ENCODE results near the gene PPFIBP2.
A peak's percentile ranks its signal among the peaks of the same experiment; 100 is the strongest.

PPFIBP2 gene

DNA sequence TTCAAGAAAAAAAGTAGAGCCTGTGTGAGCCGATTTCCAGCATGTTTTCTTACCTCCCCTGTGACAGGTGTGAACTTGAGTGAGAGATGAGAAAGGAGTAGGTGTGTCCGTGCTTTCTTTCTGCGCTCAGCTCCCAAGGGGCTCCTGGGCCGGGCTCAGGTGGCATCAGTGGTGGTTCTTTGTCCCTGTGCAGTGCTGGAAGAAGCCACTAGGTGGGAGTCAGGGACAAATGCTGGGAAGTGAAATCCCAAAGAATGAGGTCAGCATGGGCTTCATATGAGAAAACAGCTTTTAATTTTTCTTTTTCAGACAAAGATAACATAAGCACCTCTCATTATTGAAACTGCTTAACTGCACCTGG, 57.8 kb downstream of the PPFIBP2 start:
- Histone ChIP-seq H3K9me3 (ENCODE audit: control insufficient read depth, insufficient read depth, low read depth, low read length) (no peaks in the 10 kb centered on the region), H3K36me3 (ENCODE audit: control insufficient read depth in 2 of 2, insufficient read depth in 1 of 2, low read length in 2 of 2) (no peaks in the 10 kb centered on the region), H3K4me3 (ENCODE audit: low read depth, low read length) (no peak overlapping the region), H3K27ac (ENCODE audit: extremely low read depth, low read depth, low read length) (no peak overlapping the region), H3K4me1 (ENCODE audit: control insufficient read depth, insufficient read depth, low read length) (no peaks in the 10 kb centered on the region)
- CTCF ChIA-PET, result interaction anchor here (0.5 to 7.8 kb wide), 63 partner anchors 8 to 550 kb away, joined by 3 to 124 read pairs (median 5); partner anchors contain the start of gene PPFIBP2
- POLR2A ChIA-PET, result no interaction called here
- TF ChIP-seq ZNF555 (tag by site-specific recombination; conservative IDR thresholded peaks at IDR 0.05), result no peak
- no peak for TF ChIP-seq BCL11B (tag by site-specific recombination; IDR thresholded peaks at IDR 0.05; ENCODE audit: low read depth)
- TF ChIP-seq ZXDB (tag by site-specific recombination; IDR thresholded peaks at IDR 0.05), result no peak
- no peak for TF ChIP-seq ZNF843 (tag by site-specific recombination; IDR thresholded peaks at IDR 0.05)
- no peak for TF ChIP-seq ZBTB49 (tag by site-specific recombination; IDR thresholded peaks at IDR 0.05; ENCODE audit: low read depth)
- TF ChIP-seq, protein P1, sequence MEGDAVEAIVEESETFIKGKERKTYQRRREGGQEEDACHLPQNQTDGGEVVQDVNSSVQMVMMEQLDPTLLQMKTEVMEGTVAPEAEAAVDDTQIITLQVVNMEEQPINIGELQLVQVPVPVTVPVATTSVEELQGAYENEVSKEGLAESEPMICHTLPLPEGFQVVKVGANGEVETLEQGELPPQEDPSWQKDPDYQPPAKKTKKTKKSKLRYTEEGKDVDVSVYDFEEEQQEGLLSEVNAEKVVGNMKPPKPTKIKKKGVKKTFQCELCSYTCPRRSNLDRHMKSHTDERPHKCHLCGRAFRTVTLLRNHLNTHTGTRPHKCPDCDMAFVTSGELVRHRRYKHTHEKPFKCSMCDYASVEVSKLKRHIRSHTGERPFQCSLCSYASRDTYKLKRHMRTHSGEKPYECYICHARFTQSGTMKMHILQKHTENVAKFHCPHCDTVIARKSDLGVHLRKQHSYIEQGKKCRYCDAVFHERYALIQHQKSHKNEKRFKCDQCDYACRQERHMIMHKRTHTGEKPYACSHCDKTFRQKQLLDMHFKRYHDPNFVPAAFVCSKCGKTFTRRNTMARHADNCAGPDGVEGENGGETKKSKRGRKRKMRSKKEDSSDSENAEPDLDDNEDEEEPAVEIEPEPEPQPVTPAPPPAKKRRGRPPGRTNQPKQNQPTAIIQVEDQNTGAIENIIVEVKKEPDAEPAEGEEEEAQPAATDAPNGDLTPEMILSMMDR (tag by site-specific recombination; IDR thresholded peaks at IDR 0.05), result peak; percentile 34; the same call in 1 of the 2 replicates
- TF ChIP-seq, protein P2, sequence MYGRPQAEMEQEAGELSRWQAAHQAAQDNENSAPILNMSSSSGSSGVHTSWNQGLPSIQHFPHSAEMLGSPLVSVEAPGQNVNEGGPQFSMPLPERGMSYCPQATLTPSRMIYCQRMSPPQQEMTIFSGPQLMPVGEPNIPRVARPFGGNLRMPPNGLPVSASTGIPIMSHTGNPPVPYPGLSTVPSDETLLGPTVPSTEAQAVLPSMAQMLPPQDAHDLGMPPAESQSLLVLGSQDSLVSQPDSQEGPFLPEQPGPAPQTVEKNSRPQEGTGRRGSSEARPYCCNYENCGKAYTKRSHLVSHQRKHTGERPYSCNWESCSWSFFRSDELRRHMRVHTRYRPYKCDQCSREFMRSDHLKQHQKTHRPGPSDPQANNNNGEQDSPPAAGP (tag by site-specific recombination; IDR thresholded peaks at IDR 0.05), result no peak
- no peak for TF ChIP-seq ZNF2 (tag by site-specific recombination; IDR thresholded peaks at IDR 0.05)
- TF ChIP-seq ZNF830 (tag by site-specific recombination; IDR thresholded peaks at IDR 0.05; ENCODE audit: low read depth), result no peak
- no peak for TF ChIP-seq ZNF248 (tag by site-specific recombination; IDR thresholded peaks at IDR 0.05)
- no peak for TF ChIP-seq KLF16 (tag by site-specific recombination; IDR thresholded peaks at IDR 0.05)
- no peak for TF ChIP-seq ZNF280C (tag by site-specific recombination; IDR thresholded peaks at IDR 0.05)
- no peak for TF ChIP-seq ZNF214 (tag by site-specific recombination; IDR thresholded peaks at IDR 0.05; ENCODE audit: borderline replicate concordance)
- no peak for TF ChIP-seq ZSCAN18 (tag by site-specific recombination; IDR thresholded peaks at IDR 0.05)
- no peak for TF ChIP-seq ZNF561 (tag by site-specific recombination; IDR thresholded peaks at IDR 0.05; ENCODE audit: borderline replicate concordance)
- no peak for TF ChIP-seq BCL11A (tag by site-specific recombination; IDR thresholded peaks at IDR 0.05; ENCODE audit: low read depth)
- peak; percentile 69; the same call in 1 of the 2 replicates for TF ChIP-seq IKZF3 (tag by site-specific recombination; IDR thresholded peaks at IDR 0.05)
- no peak for TF ChIP-seq ZNF707 (tag by site-specific recombination; IDR thresholded peaks at IDR 0.05)
- no peak for TF ChIP-seq ZNF23 (tag by site-specific recombination; IDR thresholded peaks at IDR 0.05; ENCODE audit: borderline replicate concordance)
- TF ChIP-seq OVOL3 (tag by site-specific recombination; IDR thresholded peaks at IDR 0.05), result no peak
- no peak for TF ChIP-seq ZNF521 (tag by site-specific recombination; IDR thresholded peaks at IDR 0.05)
- TF ChIP-seq, protein P3, sequence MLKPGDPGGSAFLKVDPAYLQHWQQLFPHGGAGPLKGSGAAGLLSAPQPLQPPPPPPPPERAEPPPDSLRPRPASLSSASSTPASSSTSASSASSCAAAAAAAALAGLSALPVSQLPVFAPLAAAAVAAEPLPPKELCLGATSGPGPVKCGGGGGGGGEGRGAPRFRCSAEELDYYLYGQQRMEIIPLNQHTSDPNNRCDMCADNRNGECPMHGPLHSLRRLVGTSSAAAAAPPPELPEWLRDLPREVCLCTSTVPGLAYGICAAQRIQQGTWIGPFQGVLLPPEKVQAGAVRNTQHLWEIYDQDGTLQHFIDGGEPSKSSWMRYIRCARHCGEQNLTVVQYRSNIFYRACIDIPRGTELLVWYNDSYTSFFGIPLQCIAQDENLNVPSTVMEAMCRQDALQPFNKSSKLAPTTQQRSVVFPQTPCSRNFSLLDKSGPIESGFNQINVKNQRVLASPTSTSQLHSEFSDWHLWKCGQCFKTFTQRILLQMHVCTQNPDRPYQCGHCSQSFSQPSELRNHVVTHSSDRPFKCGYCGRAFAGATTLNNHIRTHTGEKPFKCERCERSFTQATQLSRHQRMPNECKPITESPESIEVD (tag by site-specific recombination; IDR thresholded peaks at IDR 0.05), result no peak
- TF ChIP-seq KLF10 (tag by site-specific recombination; IDR thresholded peaks at IDR 0.05), result no peak
- no peak for TF ChIP-seq ZBTB8A (tag by site-specific recombination; IDR thresholded peaks at IDR 0.05)
- peak; percentile 87 for TF ChIP-seq ZNF654 (tag by site-specific recombination; IDR thresholded peaks at IDR 0.05; ENCODE audit: low read depth)
- no peak for TF ChIP-seq MZF1 (tag by site-specific recombination; IDR thresholded peaks at IDR 0.05; ENCODE audit: borderline replicate concordance)
- no peak for TF ChIP-seq YY2 (tag by site-specific recombination; IDR thresholded peaks at IDR 0.05)

All from HEK293 (cell line).